H1 (cell line): Measurements from ENCODE around the gene OPN3. TPM values are rescaled to one million over a fixed set of nuclear protein-coding genes. Genes with fewer than 3 reads are reported as not detected.

Source experiments
- polyA plus RNA-seq, 7 experiments: library from polyadenylated mRNA; depleted of rRNA in 3 of 7; stranded (reverse) in 5 of 7; unstranded in 2 of 7; fragments of >200 nt in 5 of 7; fragments of 200-250 nt in 2 of 7; gene quantifications; 1 replicate in 5 of 7; 2 replicates in 1 of 7; 4 replicates in 1 of 7; pipeline versions ENCODE4 v1.2.1 to v1.2.3, GENCODE V29; 2011 to 2013; ENCODE audit warnings: missing spikeins in 2 of 7, mixed read lengths in 2 of 7
- total RNA-seq: library from RNA; stranded (reverse); fragmentation: NEBNext Ultra II Directional; extraction: Animal tissue kit (Norgen Biotek cat#: 25700); gene quantifications from 2 replicates; pipeline ENCODE4 v1.2.1, GENCODE V29; 2021
- TF ChIP-seq, protein P1 (sequence below): IDR thresholded peaks from 2 replicates; pipeline ENCODE4 v1.6.1; 2012; ENCODE audit warnings: inconsistent platforms

OPN3 gene
- total and polyA plus RNA-seq, 2 of the 8 experiments (the other 6 are each of a cell fraction or from before 2014, with no cell fraction given), result 8.8 to 19.4 TPM

DNA sequence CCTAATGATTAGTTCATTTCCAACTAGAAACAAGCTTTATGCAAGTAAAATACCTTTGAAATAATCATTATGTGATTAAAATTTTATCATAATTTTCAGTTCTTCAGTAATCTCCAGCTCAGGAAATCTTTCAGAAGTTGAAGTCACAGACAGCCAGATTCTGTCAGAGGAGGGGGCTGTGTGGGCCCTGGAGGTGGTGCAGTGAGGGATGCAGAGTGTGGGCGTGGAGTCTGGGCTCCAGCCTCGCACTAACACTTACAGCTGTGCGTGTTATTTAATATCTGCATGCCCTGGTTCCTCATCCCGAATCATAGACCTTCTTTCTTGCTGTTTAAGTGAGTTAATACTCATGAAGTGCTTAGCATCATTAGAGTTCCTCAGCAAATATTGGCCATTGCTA lies 35.8 kb upstream of the OPN3 start (continued):
- TF ChIP-seq, protein P1, sequence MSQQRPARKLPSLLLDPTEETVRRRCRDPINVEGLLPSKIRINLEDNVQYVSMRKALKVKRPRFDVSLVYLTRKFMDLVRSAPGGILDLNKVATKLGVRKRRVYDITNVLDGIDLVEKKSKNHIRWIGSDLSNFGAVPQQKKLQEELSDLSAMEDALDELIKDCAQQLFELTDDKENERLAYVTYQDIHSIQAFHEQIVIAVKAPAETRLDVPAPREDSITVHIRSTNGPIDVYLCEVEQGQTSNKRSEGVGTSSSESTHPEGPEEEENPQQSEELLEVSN, result no peak
